Measurements from ENCODE around the gene TMEFF1.

Gene TMEFF1

GRCh38 chr9:100449420-100449819 lies 23.5 kb upstream of the TMEFF1 start:
- no peak for DNase-seq (ENCODE audit: extremely low read depth, low read depth)
- no peak overlapping the region for H3K4me3 ChIP-seq (replicated peaks; ENCODE audit: low read depth, low read length)
- no peak for TF ChIP-seq CTCF (IDR thresholded peaks at IDR 0.05; ENCODE audit: low read depth, low read length, missing control alignments)

GRCh38 chr9:100452894-100453293 lies 20.1 kb upstream of the TMEFF1 start:
- DNase-seq (ENCODE audit: extremely low read depth, low read depth), result no peak
- TF ChIP-seq CTCF (IDR thresholded peaks at IDR 0.05; ENCODE audit: low read depth, low read length, missing control alignments), result no peak

GRCh38 chr9:100455470-100455869 lies 17.5 kb upstream of the TMEFF1 start:
- TF ChIP-seq CTCF (IDR thresholded peaks at IDR 0.05; ENCODE audit: low read depth, low read length, missing control alignments), result no peak
- no peak for DNase-seq (ENCODE audit: extremely low read depth, low read depth)
- H3K4me3 ChIP-seq (replicated peaks; ENCODE audit: low read depth, low read length), result no peak overlapping the region

More at GRCh38 chr9:100452894-100453293, 20.1 kb upstream of the TMEFF1 start:
- no peak overlapping the region for H3K4me3 ChIP-seq (replicated peaks; ENCODE audit: low read depth, low read length)

- DNase-seq (ENCODE audit: extremely low read depth, low read depth), result no peak
- TF ChIP-seq CTCF (IDR thresholded peaks at IDR 0.05; ENCODE audit: low read depth, low read length, missing control alignments), result no peak
- H3K4me3 ChIP-seq (replicated peaks; ENCODE audit: low read depth, low read length), result no peak overlapping the region
Observed at GRCh38 chr9:100457517-100457916, 15.4 kb upstream of the TMEFF1 start.

GRCh38 chr9:100459963-100460362 lies 13.0 kb upstream of the TMEFF1 start:
- H3K4me3 ChIP-seq (replicated peaks; ENCODE audit: low read depth, low read length), result no peak overlapping the region
- DNase-seq (ENCODE audit: extremely low read depth, low read depth), result no peak
- TF ChIP-seq CTCF (IDR thresholded peaks at IDR 0.05; ENCODE audit: low read depth, low read length, missing control alignments), result no peak

- no peak overlapping the region for H3K4me3 ChIP-seq (replicated peaks; ENCODE audit: low read depth, low read length)
- TF ChIP-seq CTCF (IDR thresholded peaks at IDR 0.05; ENCODE audit: low read depth, low read length, missing control alignments), result no peak
- DNase-seq (ENCODE audit: extremely low read depth, low read depth), result no peak
Observed at GRCh38 chr9:100465274-100465673, 7.7 kb upstream of the TMEFF1 start.

GRCh38 chr9:100465761-100466160 lies 7.2 kb upstream of the TMEFF1 start:
- DNase-seq (ENCODE audit: extremely low read depth, low read depth), result no peak
- TF ChIP-seq CTCF (IDR thresholded peaks at IDR 0.05; ENCODE audit: low read depth, low read length, missing control alignments), result no peak
- H3K4me3 ChIP-seq (replicated peaks; ENCODE audit: low read depth, low read length), result no peak overlapping the region
